Measurements from ENCODE around the gene ABRACL. TPM values are rescaled to one million over a fixed set of nuclear protein-coding genes. Genes with fewer than 3 reads are reported as not detected.
"Not testable (repeated sequence)": the region's sequence is repeated elsewhere in the genome, so short reads cannot be mapped to it uniquely, and the experiment has no call there.

The ABRACL gene
- total RNA-seq, 2 experiments from 2014 or later = 185 to 190 TPM

- Mint-ChIP-seq H3K4me3 (no peak overlapping the region), H3K27me3 (ENCODE audit: low read depth) (no peaks in the 10 kb centered on the region), H3K9me3 (no peaks in the 10 kb centered on the region), H3K4me1 (ENCODE audit: low read depth) (peaks cover 8% of the 10 kb centered on the region), H3K27ac (no peak overlapping the region), H3K36me3 (ENCODE audit: low read depth) (peaks cover 30% of the 10 kb centered on the region)
- no peak for DNase-seq
- CTCF ChIA-PET = no interaction called here
- intact Hi-C loops (cut with micrococcal nuclease) = loop anchor here (1.0 kb wide), 1 partner anchor 29 kb away; no protein-coding TSS in a partner anchor
Measured at GRCh38 chr6:139044250-139044649, 15.7 kb downstream of the ABRACL start.

GRCh38 chr6:139047677-139048076, 19.1 kb downstream of the ABRACL start:
- Mint-ChIP-seq H3K27me3 (ENCODE audit: low read depth) (no peaks in the 10 kb centered on the region), H3K27ac (no peak overlapping the region), H3K4me1 (ENCODE audit: low read depth) (peaks cover 7% of the 10 kb centered on the region), H3K9me3 (no peaks in the 10 kb centered on the region), H3K36me3 (ENCODE audit: low read depth) (peaks cover 15% of the 10 kb centered on the region), H3K4me3 (no peak overlapping the region)
- intact Hi-C loops (cut with micrococcal nuclease) = no loop called here
- no peak for DNase-seq
- CTCF ChIA-PET = no interaction called here

- H3K27me3 Mint-ChIP-seq (ENCODE audit: low read depth); H3K4me3 Mint-ChIP-seq; intact Hi-C loops (cut with micrococcal nuclease); CTCF ChIA-PET; H3K4me1 Mint-ChIP-seq (ENCODE audit: low read depth); H3K27ac Mint-ChIP-seq; H3K36me3 Mint-ChIP-seq (ENCODE audit: low read depth); H3K9me3 Mint-ChIP-seq: not testable (repeated sequence)
- DNase-seq = peak; percentile 7
Measured at GRCh38 chr6:139048912-139049311, 20.4 kb downstream of the ABRACL start.

GRCh38 chr6:139050131-139050769, 21.7 kb downstream of the ABRACL start:
- H3K27ac Mint-ChIP-seq; DNase-seq; H3K27me3 Mint-ChIP-seq (ENCODE audit: low read depth); H3K9me3 Mint-ChIP-seq; H3K36me3 Mint-ChIP-seq (ENCODE audit: low read depth); H3K4me3 Mint-ChIP-seq; H3K4me1 Mint-ChIP-seq (ENCODE audit: low read depth); intact Hi-C loops (cut with micrococcal nuclease): not testable (repeated sequence)
- CTCF ChIA-PET = interaction anchor here (1.2 to 1.3 kb wide), 2 partner anchors 11 to 19 kb away, joined by 3 to 4 read pairs; no protein-coding TSS in a partner anchor

GRCh38 chr6:139050770-139051313, 22.3 kb downstream of the ABRACL start:
- no peak overlapping the region for H3K4me3 Mint-ChIP-seq
- H3K4me1 Mint-ChIP-seq (ENCODE audit: low read depth) = peaks cover 7% of the 10 kb centered on the region
- CTCF ChIA-PET = interaction anchor here (0.6 to 1.3 kb wide), 4 partner anchors 10 to 132 kb away, joined by 3 to 4 read pairs (median 4); no protein-coding TSS in a partner anchor
- DNase-seq = no peak
- H3K36me3 Mint-ChIP-seq (ENCODE audit: low read depth) = no peaks in the 10 kb centered on the region
- no peak overlapping the region for H3K27ac Mint-ChIP-seq
- H3K9me3 Mint-ChIP-seq = no peaks in the 10 kb centered on the region
- intact Hi-C loops (cut with micrococcal nuclease) = loop anchor here (1.0 kb wide), 1 partner anchor 235 kb away; no protein-coding TSS in a partner anchor
- no peaks in the 10 kb centered on the region for H3K27me3 Mint-ChIP-seq (ENCODE audit: low read depth)

- Mint-ChIP-seq H3K27ac (no peak overlapping the region), H3K4me1 (ENCODE audit: low read depth) (peaks cover 7% of the 10 kb centered on the region), H3K36me3 (ENCODE audit: low read depth) (no peaks in the 10 kb centered on the region), H3K9me3 (no peaks in the 10 kb centered on the region), H3K27me3 (ENCODE audit: low read depth) (no peaks in the 10 kb centered on the region), H3K4me3 (no peak overlapping the region)
- CTCF ChIA-PET = interaction anchor here (0.6 to 1.3 kb wide), 4 partner anchors 10 to 133 kb away, joined by 3 to 4 read pairs (median 4); no protein-coding TSS in a partner anchor
- no peak for DNase-seq
- intact Hi-C loops (cut with micrococcal nuclease) = loop anchor here (1.0 kb wide), 1 partner anchor 235 kb away; no protein-coding TSS in a partner anchor
Measured at GRCh38 chr6:139051396-139052060, 23.0 kb downstream of the ABRACL start.

GRCh38 chr6:139053382-139053781, 24.8 kb downstream of the ABRACL start:
- Mint-ChIP-seq H3K4me3 (no peak overlapping the region), H3K9me3 (no peaks in the 10 kb centered on the region), H3K27me3 (ENCODE audit: low read depth) (no peaks in the 10 kb centered on the region), H3K4me1 (ENCODE audit: low read depth) (peaks cover 4% of the 10 kb centered on the region), H3K27ac (no peak overlapping the region), H3K36me3 (ENCODE audit: low read depth) (no peaks in the 10 kb centered on the region)
- DNase-seq = no peak
- intact Hi-C loops (cut with micrococcal nuclease) = no loop called here
- CTCF ChIA-PET = interaction anchor here (0.6 kb wide), 1 partner anchor 227 kb away, joined by 7 read pairs; no protein-coding TSS in a partner anchor

- Mint-ChIP-seq H3K4me3 (no peak overlapping the region), H3K36me3 (ENCODE audit: low read depth) (no peaks in the 10 kb centered on the region), H3K4me1 (ENCODE audit: low read depth) (peaks cover 4% of the 10 kb centered on the region), H3K27me3 (ENCODE audit: low read depth) (no peaks in the 10 kb centered on the region), H3K27ac (no peak overlapping the region), H3K9me3 (no peaks in the 10 kb centered on the region)
- CTCF ChIA-PET = interaction anchor here (0.6 kb wide), 1 partner anchor 99 kb away, joined by 3 read pairs; no protein-coding TSS in a partner anchor
- intact Hi-C loops (cut with micrococcal nuclease) = no loop called here
- DNase-seq = no peak
Measured at GRCh38 chr6:139054001-139054400, 25.5 kb downstream of the ABRACL start.

- H3K27ac Mint-ChIP-seq = no peak overlapping the region
- intact Hi-C loops (cut with micrococcal nuclease) = no loop called here
- CTCF ChIA-PET = interaction anchor here (1.2 kb wide), 1 partner anchor 121 kb away, joined by 3 read pairs; no protein-coding TSS in a partner anchor
Measured at GRCh38 chr6:139055709-139056108, 27.2 kb downstream of the ABRACL start.

GRCh38 chr6:139058029-139058428, 29.5 kb downstream of the ABRACL start:
- Mint-ChIP-seq H3K4me1 (ENCODE audit: low read depth) (peaks cover 17% of the 10 kb centered on the region), H3K9me3 (no peaks in the 10 kb centered on the region), H3K27ac (no peak overlapping the region), H3K27me3 (ENCODE audit: low read depth) (no peaks in the 10 kb centered on the region), H3K36me3 (ENCODE audit: low read depth) (no peaks in the 10 kb centered on the region), H3K4me3 (no peak overlapping the region)
- CTCF ChIA-PET = interaction anchor here (0.6 to 1.0 kb wide), 3 partner anchors 20 to 244 kb away, joined by 3 to 4 read pairs (median 4); no protein-coding TSS in a partner anchor
- no peak for DNase-seq
- intact Hi-C loops (cut with micrococcal nuclease) = no loop called here

More at GRCh38 chr6:139055709-139056108, 27.2 kb downstream of the ABRACL start:
- no peak for DNase-seq
- Mint-ChIP-seq H3K4me3 (no peak overlapping the region), H3K27me3 (ENCODE audit: low read depth) (no peaks in the 10 kb centered on the region), H3K36me3 (ENCODE audit: low read depth) (no peaks in the 10 kb centered on the region), H3K9me3 (no peaks in the 10 kb centered on the region), H3K4me1 (ENCODE audit: low read depth) (peaks cover 16% of the 10 kb centered on the region)

- CTCF ChIA-PET = no interaction called here
- Mint-ChIP-seq H3K4me1 (ENCODE audit: low read depth) (peaks cover 17% of the 10 kb centered on the region), H3K36me3 (ENCODE audit: low read depth) (no peaks in the 10 kb centered on the region), H3K27me3 (ENCODE audit: low read depth) (no peaks in the 10 kb centered on the region), H3K9me3 (no peaks in the 10 kb centered on the region), H3K4me3 (no peak overlapping the region), H3K27ac (no peak overlapping the region)
- peak; percentile 50 for DNase-seq
- intact Hi-C loops (cut with micrococcal nuclease) = loop anchor here (1.0 to 2.0 kb wide), 2 partner anchors 32 to 40 kb away; partner anchors contain the start of gene ABRACL
Measured at GRCh38 chr6:139060332-139060731, 31.8 kb downstream of the ABRACL start.

- no peaks in the 10 kb centered on the region for H3K9me3 Mint-ChIP-seq
- intact Hi-C loops (cut with micrococcal nuclease) = no loop called here
- peaks cover 17% of the 10 kb centered on the region for H3K4me1 Mint-ChIP-seq (ENCODE audit: low read depth)
- no peak for DNase-seq
- CTCF ChIA-PET = interaction anchor here (1.1 kb wide), 1 partner anchor 46 kb away, joined by 3 read pairs; no protein-coding TSS in a partner anchor
- H3K27ac Mint-ChIP-seq = no peak overlapping the region
- no peaks in the 10 kb centered on the region for H3K27me3 Mint-ChIP-seq (ENCODE audit: low read depth)
- H3K4me3 Mint-ChIP-seq = no peak overlapping the region
- H3K36me3 Mint-ChIP-seq (ENCODE audit: low read depth) = no peaks in the 10 kb centered on the region
Measured at GRCh38 chr6:139062932-139063646, 34.5 kb downstream of the ABRACL start.
